Fibroblast of lung (primary cell): Measurements from ENCODE around the gene GRAMD1A.

ENCODE experiments used
- CTCF ChIP-seq, 2 donors: IDR thresholded peaks in 1 of 2; conservative IDR thresholded peaks in 1 of 2; 1 replicate in 1 of 2; 2 replicates in 1 of 2; pipeline ENCODE4 v1.5.1; 2011 to 2012; ENCODE audit warnings: low read length in 2 of 2, control low read depth in 1 of 2, inconsistent platforms in 1 of 2, low read depth in 1 of 2, mild to moderate bottlenecking in 1 of 2
- EZH2 ChIP-seq: IDR thresholded peaks from 2 replicates; pipeline ENCODE4 v1.5.1; 2012; ENCODE audit warnings: low read length, control low read depth, mild to moderate bottlenecking; ENCODE audit errors: missing control alignments

DNA sequence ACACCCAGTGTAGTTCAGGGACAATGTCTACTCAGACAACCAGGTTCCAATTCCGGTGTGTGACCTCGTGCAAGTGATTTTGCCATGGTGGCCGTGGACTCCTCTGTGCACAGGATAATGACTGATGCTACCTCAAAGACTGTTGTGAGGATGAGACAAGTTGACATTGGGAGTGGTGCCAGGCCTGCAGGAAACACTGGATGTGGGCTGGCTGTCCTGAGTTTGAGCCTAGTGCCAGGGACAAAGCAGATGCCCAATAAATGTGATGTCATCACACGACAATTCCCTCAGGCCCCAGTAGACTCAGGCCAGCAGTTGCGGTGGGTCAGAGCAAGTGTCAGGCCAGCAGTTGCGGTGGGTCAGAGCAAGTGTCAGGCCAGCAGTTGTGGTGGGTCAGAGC is 24.0 kb downstream of the GRAMD1A start:
- TF ChIP-seq CTCF (conservative IDR thresholded peaks at IDR 0.05 in 1 of 2, IDR thresholded peaks at IDR 0.05 in 1 of 2; ENCODE audit: low read depth in 1 of 2, low read length in 2 of 2) = no peak
- no peak for TF ChIP-seq EZH2
